Measurements from ENCODE around the gene TRRAP. TPM values are rescaled to one million over a fixed set of nuclear protein-coding genes. Genes with fewer than 3 reads are reported as not detected.

Gene TRRAP
- total RNA-seq, 8 experiments from 2014 or later = 11.7 to 55.6 (median 22.7) TPM

- Histone ChIP-seq H3K27ac (no peak overlapping the region), H3K4me1 (replicated peaks in 1 of 2) (no peaks in the 10 kb centered on the region), H3K4me3 (no peak overlapping the region)
- in situ Hi-C loops (cut with MboI; ENCODE audit: low pct_unique_long_range_greater_than_20kb in 2 of 9, low sequenced_read_pairs in 9 of 9, unreplicated experiment in 9 of 9) = loop anchor here in 4 of 9 experiments (25.0 kb wide), 1 partner anchor 283 kb away; no protein-coding TSS in a partner anchor
- no peak for ATAC-seq (replicated peaks in 6 of 8)
- WGBS, 10 experiments = 73 to 100% (median 92%) methylated on average over 2 to 7 of the region's 9 CpGs; no CpG with 5 or more reads in 1 of the 10 experiments
Measured at GRCh38 chr7:99029466-99030435, 151.4 kb downstream of the TRRAP start.

GRCh38 chr7:99030457-99030856 is 152.1 kb downstream of the TRRAP start:
- Histone ChIP-seq H3K4me3 (no peak overlapping the region), H3K27ac (no peak overlapping the region), H3K4me1 (replicated peaks in 1 of 2) (no peaks in the 10 kb centered on the region)
- in situ Hi-C loops (cut with MboI; ENCODE audit: low pct_unique_long_range_greater_than_20kb in 2 of 9, low sequenced_read_pairs in 9 of 9, unreplicated experiment in 9 of 9) = loop anchor here in 4 of 9 experiments (25.0 kb wide), 1 partner anchor 282 kb away; no protein-coding TSS in a partner anchor
- WGBS, 10 experiments = 88 to 100% (median 100%) methylated on average over 1 to 4 of the region's 6 CpGs; no CpG with 5 or more reads in 5 of the 10 experiments
- no peak for ATAC-seq (replicated peaks in 6 of 8)

GRCh38 chr7:99030951-99031350 is 152.6 kb downstream of the TRRAP start:
- Histone ChIP-seq H3K4me1 (replicated peaks in 1 of 2) (no peaks in the 10 kb centered on the region), H3K27ac (no peak overlapping the region), H3K4me3 (no peak overlapping the region)
- peak in 1 of 8 experiments; percentile 73 for ATAC-seq (replicated peaks in 6 of 8)
- WGBS, 10 experiments = 20 to 100% (median 96%) methylated on average over 1 to 5 of the region's 5 CpGs; no CpG with 5 or more reads in 1 of the 10 experiments
- in situ Hi-C loops (cut with MboI; ENCODE audit: low pct_unique_long_range_greater_than_20kb in 2 of 9, low sequenced_read_pairs in 9 of 9, unreplicated experiment in 9 of 9) = loop anchor here in 4 of 9 experiments (25.0 kb wide), 1 partner anchor 281 kb away; no protein-coding TSS in a partner anchor

- 83 to 100% (median 98%) methylated on average over 1 to 7 of the region's 7 CpGs; no CpG with 5 or more reads in 5 of the 10 experiments for WGBS, 10 experiments
- no peak overlapping the region for H3K4me3 ChIP-seq
- no peak for ATAC-seq (replicated peaks in 6 of 8)
- no peak overlapping the region for H3K27ac ChIP-seq
- H3K4me1 ChIP-seq (replicated peaks in 1 of 2) = no peaks in the 10 kb centered on the region
- in situ Hi-C loops (cut with MboI; ENCODE audit: low pct_unique_long_range_greater_than_20kb in 2 of 9, low sequenced_read_pairs in 9 of 9, unreplicated experiment in 9 of 9) = loop anchor here in 4 of 9 experiments (25.0 kb wide), 1 partner anchor 281 kb away; no protein-coding TSS in a partner anchor
Measured at GRCh38 chr7:99031496-99031895, 153.2 kb downstream of the TRRAP start.

GRCh38 chr7:99032928-99033327 is 154.6 kb downstream of the TRRAP start:
- no peak for ATAC-seq (replicated peaks in 6 of 8)
- H3K4me1 ChIP-seq (replicated peaks in 1 of 2) = no peaks in the 10 kb centered on the region
- H3K4me3 ChIP-seq = no peak overlapping the region
- 75 to 100% (median 92%) methylated on average over 1 to 12 of the region's 15 CpGs; no CpG with 5 or more reads in 2 of the 10 experiments for WGBS, 10 experiments
- H3K27ac ChIP-seq = no peak overlapping the region
- in situ Hi-C loops (cut with MboI; ENCODE audit: low pct_unique_long_range_greater_than_20kb in 2 of 9, low sequenced_read_pairs in 9 of 9, unreplicated experiment in 9 of 9) = loop anchor here in 4 of 9 experiments (25.0 kb wide), 1 partner anchor 279 kb away; no protein-coding TSS in a partner anchor

GRCh38 chr7:99033765-99034164 is 155.4 kb downstream of the TRRAP start:
- Histone ChIP-seq H3K27ac (no peak overlapping the region), H3K4me3 (no peak overlapping the region), H3K4me1 (replicated peaks in 1 of 2) (no peaks in the 10 kb centered on the region)
- 100% methylated on average over 1 of the region's 4 CpGs; no CpG with 5 or more reads in 9 of the 10 experiments for WGBS, 10 experiments
- ATAC-seq (replicated peaks in 6 of 8) = peak in 1 of 8 experiments; percentile 15
- in situ Hi-C loops (cut with MboI; ENCODE audit: low pct_unique_long_range_greater_than_20kb in 2 of 9, low sequenced_read_pairs in 9 of 9, unreplicated experiment in 9 of 9) = loop anchor here in 4 of 9 experiments (25.0 kb wide), 1 partner anchor 279 kb away; no protein-coding TSS in a partner anchor

- in situ Hi-C loops (cut with MboI; ENCODE audit: low pct_unique_long_range_greater_than_20kb in 2 of 9, low sequenced_read_pairs in 9 of 9, unreplicated experiment in 9 of 9) = loop anchor here in 4 of 9 experiments (25.0 kb wide), 1 partner anchor 277 kb away; no protein-coding TSS in a partner anchor
- Histone ChIP-seq H3K27ac (no peak overlapping the region), H3K4me3 (no peak overlapping the region), H3K4me1 (replicated peaks in 1 of 2) (no peaks in the 10 kb centered on the region)
- no peak for ATAC-seq (replicated peaks in 6 of 8)
- WGBS, 10 experiments = 81 to 100% (median 95%) methylated on average over 1 to 18 of the region's 30 CpGs; no CpG with 5 or more reads in 1 of the 10 experiments
Measured at GRCh38 chr7:99034932-99035722, 156.8 kb downstream of the TRRAP start.

- in situ Hi-C loops (cut with MboI; ENCODE audit: low pct_unique_long_range_greater_than_20kb in 2 of 9, low sequenced_read_pairs in 9 of 9, unreplicated experiment in 9 of 9) = loop anchor here in 4 of 9 experiments (25.0 kb wide), 1 partner anchor 276 kb away; no protein-coding TSS in a partner anchor
- WGBS, 10 experiments = 56 to 100% (median 92%) methylated on average over 5 to 13 of the region's 26 CpGs; no CpG with 5 or more reads in 3 of the 10 experiments
- H3K4me3 ChIP-seq = no peak overlapping the region
- ATAC-seq (replicated peaks in 6 of 8) = no peak
- H3K4me1 ChIP-seq (replicated peaks in 1 of 2) = no peaks in the 10 kb centered on the region
- H3K27ac ChIP-seq = no peak overlapping the region
Measured at GRCh38 chr7:99035723-99036545, 157.6 kb downstream of the TRRAP start.

- Histone ChIP-seq H3K4me1 (replicated peaks in 1 of 2) (no peaks in the 10 kb centered on the region), H3K4me3 (no peak overlapping the region), H3K27ac (no peak overlapping the region)
- WGBS, 10 experiments = 20 to 90% (median 68%) methylated on average over 1 to 5 of the region's 11 CpGs; no CpG with 5 or more reads in 2 of the 10 experiments
- in situ Hi-C loops (cut with MboI; ENCODE audit: low pct_unique_long_range_greater_than_20kb in 2 of 9, low sequenced_read_pairs in 9 of 9, unreplicated experiment in 9 of 9) = loop anchor here in 4 of 9 experiments (25.0 kb wide), 1 partner anchor 276 kb away; no protein-coding TSS in a partner anchor
- peak in 4 of 8 experiments; percentile 27 to 54 (median 48) for ATAC-seq (replicated peaks in 6 of 8)
Measured at GRCh38 chr7:99036546-99037111, 158.3 kb downstream of the TRRAP start.

GRCh38 chr7:99037327-99037940 is 159.1 kb downstream of the TRRAP start:
- in situ Hi-C loops (cut with MboI; ENCODE audit: low pct_unique_long_range_greater_than_20kb in 2 of 9, low sequenced_read_pairs in 9 of 9, unreplicated experiment in 9 of 9) = loop anchor here in 4 of 9 experiments (25.0 kb wide), 1 partner anchor 275 kb away; no protein-coding TSS in a partner anchor
- WGBS, 10 experiments = 57 to 100% (median 96%) methylated on average over 1 to 12 of the region's 16 CpGs; no CpG with 5 or more reads in 2 of the 10 experiments
- ATAC-seq (replicated peaks in 6 of 8) = no peak
- Histone ChIP-seq H3K4me3 (no peak overlapping the region), H3K27ac (no peak overlapping the region), H3K4me1 (replicated peaks in 1 of 2) (no peaks in the 10 kb centered on the region)
